HepG2 (cell line): Measurements from ENCODE around the gene TMBIM6. TPM values are rescaled to one million over a fixed set of nuclear protein-coding genes. Genes with fewer than 3 reads are reported as not detected.
A peak's percentile ranks its signal among the peaks of the same experiment; 100 is the strongest.

Experiments used
- CREM ChIP-seq, 2 experiments: sonication (generic) in 1 of 2; formaldehyde crosslinking in 1 of 2; IDR thresholded peaks; 2 replicates each; pipeline versions ENCODE4 v1.4.0 to v1.6.1; 2016 to 2020; ENCODE audit warnings: antibody characterized with exemption in 1 of 2, mild to moderate bottlenecking in 1 of 2, missing genetic modification reagents in 1 of 2
- EEA1 ChIP-seq: sonication (generic); formaldehyde crosslinking; IDR thresholded peaks from 2 replicates; pipeline ENCODE4 v1.5.1; 2020; ENCODE audit warnings: mild to moderate bottlenecking, missing genetic modification reagents, borderline replicate concordance
- FOSL2 ChIP-seq: sonication (generic); formaldehyde crosslinking; IDR thresholded peaks from 2 replicates; pipeline ENCODE4 v1.4.0; 2020; ENCODE audit warnings: missing genetic modification reagents
- GFI1 ChIP-seq: sonication (generic); formaldehyde crosslinking; IDR thresholded peaks from 2 replicates; pipeline ENCODE4 v1.5.0; 2020; ENCODE audit warnings: missing genetic modification reagents, mild to moderate bottlenecking, borderline replicate concordance
- HOXA9 ChIP-seq: sonication (generic); formaldehyde crosslinking; IDR thresholded peaks from 2 replicates; pipeline ENCODE4 v1.8.1; 2022; ENCODE audit warnings: missing genetic modification reagents, mild to moderate bottlenecking, moderate library complexity, borderline replicate concordance
- KLF11 ChIP-seq: IDR thresholded peaks from 2 replicates; pipeline ENCODE4 v1.6.1; 2016; ENCODE audit warnings: missing compliant biosample characterization
- MXD4 ChIP-seq: IDR thresholded peaks from 2 replicates; pipeline ENCODE4 v1.6.1; 2016; ENCODE audit warnings: mild to moderate bottlenecking, missing biosample characterization, missing genetic modification reagents
- PREB ChIP-seq: sonication (generic); formaldehyde crosslinking; IDR thresholded peaks from 2 replicates; pipeline ENCODE4 v1.4.0; 2020; ENCODE audit warnings: missing genetic modification reagents
- SP4 ChIP-seq: sonication (generic); formaldehyde crosslinking; IDR thresholded peaks from 2 replicates; pipeline ENCODE4 v1.8.1; 2023; ENCODE audit warnings: mild to moderate bottlenecking, missing genetic modification reagents
- STAG1 ChIP-seq: sonication (generic); formaldehyde crosslinking; IDR thresholded peaks from 2 replicates; pipeline ENCODE4 v1.4.0; 2020; ENCODE audit warnings: missing genetic modification reagents
- TOE1 ChIP-seq: sonication (generic); formaldehyde crosslinking; IDR thresholded peaks from 2 replicates; pipeline ENCODE4 v1.4.0; 2020; ENCODE audit warnings: mild to moderate bottlenecking, missing genetic modification reagents
- U2AF1 ChIP-seq: fragments of 200-400 bp; formaldehyde crosslinking; optimal IDR thresholded peaks from 2 replicates; pipeline ENCODE3; 2017; ENCODE audit warnings: mild to moderate bottlenecking, low read depth, low read length
- ZNF431 ChIP-seq: sonication (generic); formaldehyde crosslinking; IDR thresholded peaks from 2 replicates; pipeline ENCODE4 v1.9.0; 2022; ENCODE audit warnings: missing genetic modification reagents, low read depth, mild to moderate bottlenecking, borderline replicate concordance
- ZNF503 ChIP-seq: sonication (generic); formaldehyde crosslinking; IDR thresholded peaks from 2 replicates; pipeline ENCODE4 v1.4.0; 2020; ENCODE audit warnings: missing genetic modification reagents
- ZNF563 ChIP-seq: sonication (generic); formaldehyde crosslinking; IDR thresholded peaks from 2 replicates; pipeline ENCODE4 v1.8.0; 2022; ENCODE audit warnings: mild to moderate bottlenecking, moderate library complexity, missing genetic modification reagents
- ZNF607 ChIP-seq: sonication (generic); formaldehyde crosslinking; IDR thresholded peaks from 2 replicates; pipeline ENCODE4 v1.5.1; 2020; ENCODE audit warnings: missing genetic modification reagents, mild to moderate bottlenecking, borderline replicate concordance
- ZNF616 ChIP-seq: sonication (generic); formaldehyde crosslinking; IDR thresholded peaks from 2 replicates; pipeline ENCODE4 v1.5.0; 2020; ENCODE audit warnings: low read depth, mild to moderate bottlenecking, missing genetic modification reagents
- ZNF639 ChIP-seq: conservative IDR thresholded peaks from 2 replicates; pipeline ENCODE4 v1.6.1; 2018; ENCODE audit warnings: missing genetic modification reagents
- ZNF644 ChIP-seq: IDR thresholded peaks from 2 replicates; pipeline ENCODE4 v1.6.1; 2016; ENCODE audit warnings: low read depth
- ZNF784 ChIP-seq: sonication (generic); formaldehyde crosslinking; IDR thresholded peaks from 2 replicates; pipeline ENCODE4 v1.5.1; 2020; ENCODE audit warnings: missing genetic modification reagents, mild to moderate bottlenecking, borderline replicate concordance
- polyA plus RNA-seq, 8 experiments: library from polyadenylated mRNA; depleted of rRNA in 3 of 8; stranded (reverse) in 7 of 8; unstranded in 1 of 8; fragments of >200 nt; fragmentation: Illumina TruSeq in 4 of 8; extraction: Trizol in 4 of 8; gene quantifications; 2 replicates each; pipeline versions ENCODE4 v1.2.1 to v1.2.3, GENCODE V29; 2011 to 2016; ENCODE audit warnings: low read depth in 4 of 8, missing spikeins in 1 of 8, mixed read lengths in 1 of 8; ENCODE audit not compliant: insufficient read depth in 1 of 8
- total RNA-seq, 5 experiments: library from RNA; depleted of rRNA; stranded (reverse); fragments of >200 nt; fragmentation: Illumina TruSeq; extraction: Trizol; gene quantifications; 2 replicates each; pipeline ENCODE4 v1.2.3, GENCODE V29; 2016; ENCODE audit warnings: low read depth in 1 of 5

Gene TMBIM6
- total and polyA plus RNA-seq, 2 of the 13 experiments (the other 11 are each of a cell fraction or from before 2014, with no cell fraction given): 412 to 468 TPM

- TF ChIP-seq ZNF431: peak; percentile 90
- TF ChIP-seq STAG1 (CRISPR knock-in tag): peak; percentile 75
- TF ChIP-seq TOE1 (CRISPR knock-in tag): 0 out of 2 replicates have a peak, but pooled peaks have one; percentile 15
- peak; percentile 56; the same call in 1 of the 2 replicates for TF ChIP-seq ZNF784 (CRISPR knock-in tag)
- TF ChIP-seq ZNF607 (CRISPR knock-in tag): peak; percentile 68; the same call in 1 of the 2 replicates
- TF ChIP-seq GFI1: peak; percentile 58; the same call in 1 of the 2 replicates
- TF ChIP-seq KLF11: 0 out of 2 replicates have a peak, but pooled peaks have one; percentile 51
- peak; percentile 47; the same call in 1 of the 2 replicates for TF ChIP-seq ZNF503 (CRISPR knock-in tag)
- no peak; the same call in 1 of the 2 replicates for TF ChIP-seq MXD4 (CRISPR knock-in tag)
- peak; percentile 57 for TF ChIP-seq U2AF1
- TF ChIP-seq ZNF644 (CRISPR knock-in tag): 0 out of 2 replicates have a peak, but pooled peaks have one; percentile 12
- peak; percentile 79 for TF ChIP-seq ZNF563 (CRISPR knock-in tag)
- TF ChIP-seq ZNF639: peak; percentile 43; the same call in 1 of the 2 replicates
- TF ChIP-seq FOSL2 (CRISPR knock-in tag): peak; percentile 35
- TF ChIP-seq EEA1 (CRISPR knock-in tag): peak; percentile 46; the same call in 1 of the 2 replicates
- no peak for TF ChIP-seq ZNF616
- peak; percentile 67; the same call in 1 of the 2 replicates for TF ChIP-seq CREM (IDR thresholded peaks at IDR 0.05)
- TF ChIP-seq CREM (CRISPR knock-in tag; IDR thresholded peaks at IDR 0.05): no peak
- TF ChIP-seq HOXA9 (CRISPR knock-in tag): no peak
- peak; percentile 95 for TF ChIP-seq SP4 (CRISPR knock-in tag)
- TF ChIP-seq PREB: no peak
Measured at GRCh38 chr12:49740930-49741881, at the start of gene TMBIM6 (continued).
